HG03439 (cell line): Measurements from ENCODE around the gene TRIM46.
"Not testable (repeated sequence)": the region's sequence is repeated elsewhere in the genome, so short reads cannot be mapped to it uniquely, and the experiment has no call there.

ENCODE experiments used
- ATAC-seq: cut with Tn5 transposase; IDR thresholded peaks from one replicate; pipeline ENCODE4 v1.9.1; 2021; ENCODE audit warnings: mild to moderate bottlenecking, moderate library complexity; ENCODE audit not compliant: unreplicated experiment

TRIM46 gene

GRCh38 chr1:155226188-155226909 is 52.7 kb downstream of the TRIM46 start:
- ATAC-seq, result no peak

DNA sequence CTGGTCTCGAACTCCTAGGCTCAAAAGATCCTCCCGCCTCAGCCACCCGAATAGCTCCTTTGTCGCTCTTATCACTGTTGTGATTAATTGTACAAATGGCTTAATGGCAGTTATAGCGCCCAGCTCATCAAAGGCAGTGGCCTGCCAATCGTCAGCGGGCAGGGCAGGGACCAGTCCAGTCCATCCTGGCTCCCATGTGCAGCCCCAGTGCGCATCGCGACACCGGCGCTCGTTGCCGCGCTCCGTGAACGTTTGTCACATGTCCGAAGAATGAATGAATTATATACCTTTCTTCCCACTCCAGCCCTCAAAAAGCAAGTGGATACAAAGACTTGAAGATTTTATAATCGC is 53.2 kb downstream of the TRIM46 start:
- ATAC-seq, result no peak

DNA sequence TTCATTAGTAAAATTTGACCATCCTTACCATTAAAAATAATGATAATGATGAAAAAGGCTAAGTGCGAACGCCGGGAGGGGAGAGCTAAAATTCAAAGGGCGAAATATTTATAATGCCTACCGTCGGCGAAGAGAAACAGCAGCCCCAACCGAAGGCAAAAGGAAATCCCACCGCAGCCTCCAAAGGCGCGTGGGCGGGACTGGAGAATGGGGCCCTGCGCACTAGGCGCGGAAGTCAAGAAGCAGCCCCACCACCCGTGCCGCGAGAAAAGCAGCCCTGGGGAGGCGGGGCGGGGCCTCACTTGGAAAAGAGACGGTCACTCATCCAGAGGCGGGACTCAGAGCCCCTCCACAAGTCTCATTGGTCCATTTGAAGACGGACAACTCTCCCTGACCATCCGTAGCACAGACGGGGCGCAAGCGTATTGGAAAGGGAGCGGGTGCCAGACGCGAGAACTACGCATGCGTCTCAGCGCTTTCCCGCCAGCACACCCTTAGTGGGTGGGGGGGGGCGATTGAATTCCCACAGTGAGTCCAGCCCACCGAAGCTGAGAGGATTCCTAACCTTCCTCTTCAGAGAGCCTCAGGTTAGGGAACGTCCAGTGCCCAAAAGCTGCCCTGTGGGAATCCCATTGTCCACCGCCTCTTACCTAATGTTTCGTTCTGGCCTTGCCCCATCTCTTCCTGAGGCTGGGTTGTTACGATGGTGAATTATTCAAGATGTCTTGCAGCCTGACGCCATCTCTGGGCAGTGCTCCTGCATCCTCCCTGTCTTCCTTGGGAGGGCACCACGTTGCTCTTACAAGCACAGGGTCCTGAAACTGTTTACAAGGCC is 53.8 kb downstream of the TRIM46 start:
- peak; percentile 90 for ATAC-seq

DNA sequence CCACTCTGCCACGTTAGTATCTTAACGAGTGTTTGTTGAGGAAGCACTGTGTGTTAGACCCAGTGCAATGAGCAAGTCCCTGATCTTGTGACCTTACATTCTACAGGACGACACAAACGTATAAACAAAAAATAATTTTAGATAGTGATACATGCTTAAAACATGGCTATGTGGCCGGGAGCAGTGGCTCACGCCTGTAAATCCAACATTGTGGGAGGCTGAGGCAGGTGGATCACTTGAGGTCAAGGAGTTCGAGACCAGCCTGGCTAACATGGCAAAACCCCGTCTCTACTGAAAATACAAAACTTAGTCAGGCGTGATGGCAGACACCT is 54.4 kb downstream of the TRIM46 start:
- no peak for ATAC-seq

- ATAC-seq, result not testable (repeated sequence)
These were observed 57.7 kb downstream of the TRIM46 start for GRCh38 chr1:155231302-155231701.

- ATAC-seq, result not testable (repeated sequence)
These were observed 58.6 kb downstream of the TRIM46 start for GRCh38 chr1:155232001-155232978.

GRCh38 chr1:155233502-155233901 is 59.9 kb downstream of the TRIM46 start:
- not testable (repeated sequence) for ATAC-seq
